NCI-H2227 (cell line): ENCODE measurements around the gene CAMK2N1.
A peak's percentile ranks its signal among the peaks of the same experiment; 100 is the strongest.
"Not testable (repeated sequence)": the region's sequence is repeated elsewhere in the genome, so short reads cannot be mapped to it uniquely, and the experiment has no call there.

ENCODE experiments used
- DNase-seq: peaks from one replicate; lab custom pipeline; 2025; ENCODE audit not compliant: unreplicated experiment; lab: John Stamatoyannopoulos, UW

CAMK2N1 gene

GRCh38 chr1:20496725-20497383 lies 10.8 kb upstream of the CAMK2N1 start:
- not testable (repeated sequence) for DNase-seq

- no peak for DNase-seq
Measured at GRCh38 chr1:20496241-20496661, 10.2 kb upstream of the CAMK2N1 start.

GRCh38 chr1:20495661-20496060 lies 9.7 kb upstream of the CAMK2N1 start:
- DNase-seq = no peak

DNA sequence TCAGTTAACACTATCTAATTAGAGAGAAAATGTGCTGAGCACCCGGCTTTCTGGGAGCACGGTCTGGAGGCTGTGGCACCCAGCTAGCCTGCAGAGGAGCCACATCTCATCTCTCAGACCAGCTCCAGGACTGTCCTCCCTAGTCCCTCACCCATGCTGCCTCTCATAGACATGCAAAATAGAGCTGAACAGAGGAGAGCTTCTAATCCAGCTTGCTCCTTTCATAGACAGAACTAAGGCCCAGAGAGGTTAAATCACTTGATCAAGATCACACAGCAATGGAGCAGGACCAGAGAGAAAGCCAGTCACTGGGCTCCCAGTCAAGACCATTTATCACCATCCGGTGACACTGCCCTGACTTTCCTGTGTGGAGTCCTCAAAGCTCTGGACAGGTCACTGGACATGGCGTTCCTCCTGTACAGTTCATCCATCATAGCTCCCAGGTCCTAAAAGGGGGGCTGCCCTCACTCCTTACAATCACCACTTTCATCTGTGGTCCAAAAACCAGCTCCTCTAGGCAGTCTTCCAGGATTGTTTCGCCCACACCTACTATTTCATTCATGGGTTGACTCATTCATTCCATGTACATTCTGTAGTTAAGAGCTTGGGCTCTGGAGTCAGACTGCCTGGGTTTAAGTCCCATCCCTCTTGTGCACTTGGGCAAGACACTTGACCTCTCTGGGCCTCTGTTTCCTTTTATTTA lies 8.8 kb upstream of the CAMK2N1 start:
- DNase-seq = no peak

GRCh38 chr1:20493839-20494608 lies 8.0 kb upstream of the CAMK2N1 start:
- DNase-seq = peak; percentile 94

- no peak for DNase-seq
Measured at GRCh38 chr1:20493309-20493708, 7.3 kb upstream of the CAMK2N1 start.

DNA sequence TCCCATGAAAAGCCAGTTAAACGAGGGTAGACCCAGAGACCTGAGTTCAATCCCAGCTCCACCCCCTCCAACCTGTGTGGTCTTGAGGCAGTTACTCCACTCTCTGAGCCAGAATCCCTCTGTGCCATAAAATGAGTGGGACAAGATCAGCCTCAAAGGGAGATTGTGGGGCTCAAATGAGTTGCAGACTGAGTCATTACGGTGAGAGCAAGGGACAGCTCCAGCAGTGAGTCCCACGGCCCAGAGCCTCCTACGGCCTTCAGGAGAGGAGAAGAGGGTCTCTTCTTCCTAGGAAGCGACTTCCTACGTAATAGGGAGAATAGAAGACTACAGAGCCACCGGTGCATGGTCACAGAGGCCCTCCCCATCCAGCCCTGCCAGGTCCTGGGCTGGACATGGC lies 6.7 kb upstream of the CAMK2N1 start:
- DNase-seq = no peak

GRCh38 chr1:20491866-20492265 lies 5.9 kb upstream of the CAMK2N1 start:
- DNase-seq = no peak

- no peak for DNase-seq
Measured at GRCh38 chr1:20491178-20491577, 5.2 kb upstream of the CAMK2N1 start.

GRCh38 chr1:20487236-20487590 lies 1.2 kb upstream of the CAMK2N1 start:
- peak; percentile 64 for DNase-seq

DNA sequence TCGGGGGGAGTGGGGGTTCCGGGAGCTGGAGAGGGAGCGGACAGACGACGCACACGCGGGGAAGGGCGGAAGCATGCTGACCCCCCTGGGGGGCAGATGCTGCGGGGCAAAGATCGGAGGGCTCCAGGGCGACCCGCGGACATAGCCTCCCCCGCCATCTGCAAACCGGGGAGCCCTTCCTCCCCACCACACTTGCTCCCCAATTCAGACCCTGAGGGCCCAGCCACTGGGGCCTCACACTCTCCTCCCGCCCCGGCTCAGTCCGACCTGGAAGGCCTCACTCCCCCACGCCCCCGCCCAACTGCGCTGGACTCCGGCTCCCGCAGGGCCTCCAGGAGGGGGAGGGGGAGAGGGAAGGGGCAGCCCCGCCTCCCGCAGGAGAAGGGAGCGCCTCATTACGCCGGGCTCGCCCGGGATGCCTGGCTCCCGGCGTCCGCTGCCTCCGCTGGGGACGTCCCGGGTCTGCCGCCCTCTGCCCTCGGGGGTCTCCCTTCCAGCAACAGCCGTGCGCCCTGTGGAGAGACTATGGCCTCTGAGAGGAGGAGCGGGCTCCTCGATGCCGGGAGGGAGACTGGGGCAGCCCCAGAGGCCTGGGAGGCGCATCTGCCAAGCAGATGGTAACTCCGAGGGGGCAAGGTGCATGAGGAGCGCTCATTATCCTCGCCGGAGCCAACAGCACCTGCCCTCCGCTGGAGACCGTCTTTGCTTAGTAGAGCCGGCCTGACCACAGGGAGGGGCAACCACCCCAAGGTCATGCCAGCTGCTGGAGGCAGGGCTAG lies 636 bp upstream of the CAMK2N1 start:
- DNase-seq = peak; percentile 89

GRCh38 chr1:20484519-20485462 lies 1.2 kb downstream of the CAMK2N1 start:
- peak; percentile 60 for DNase-seq

GRCh38 chr1:20483833-20484518 lies 2.0 kb downstream of the CAMK2N1 start:
- DNase-seq = peak; percentile 54

DNA sequence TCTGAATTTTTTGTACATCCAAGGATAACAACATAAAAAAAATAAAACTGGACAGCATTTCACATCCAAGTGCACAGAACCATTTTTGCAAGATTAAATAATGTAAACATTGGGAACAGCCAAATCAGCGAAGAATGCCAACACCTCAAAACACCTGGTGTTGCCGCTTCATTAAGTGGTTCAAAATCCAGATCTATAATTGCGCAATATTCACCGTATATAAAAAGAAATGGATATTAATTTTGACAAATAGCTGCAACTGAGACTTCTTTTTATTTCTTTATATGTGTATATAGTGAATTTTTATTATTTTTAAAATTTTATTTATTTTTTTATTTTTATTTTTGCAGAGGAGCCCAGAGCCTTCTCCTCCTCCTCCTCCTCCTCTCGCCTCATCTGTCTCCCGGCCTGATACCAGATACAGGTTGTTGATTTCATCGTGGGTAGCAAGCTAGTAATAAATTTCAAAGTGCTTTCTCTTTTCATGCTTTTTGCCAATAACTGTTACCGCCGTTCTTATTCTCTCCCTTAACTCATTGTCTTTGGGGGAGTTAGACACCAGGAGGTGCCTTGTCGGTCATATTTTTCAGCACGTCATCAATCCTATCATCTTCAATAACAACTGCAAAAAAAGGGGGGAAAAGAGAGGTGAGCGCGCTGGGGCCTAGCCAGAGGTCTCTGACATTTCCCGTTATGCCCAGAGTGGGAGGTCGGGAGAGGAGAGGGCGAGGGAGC lies 2.7 kb downstream of the CAMK2N1 start:
- DNase-seq = no peak

- no peak for DNase-seq
Measured at GRCh38 chr1:20481643-20482498, 4.1 kb downstream of the CAMK2N1 start.

DNA sequence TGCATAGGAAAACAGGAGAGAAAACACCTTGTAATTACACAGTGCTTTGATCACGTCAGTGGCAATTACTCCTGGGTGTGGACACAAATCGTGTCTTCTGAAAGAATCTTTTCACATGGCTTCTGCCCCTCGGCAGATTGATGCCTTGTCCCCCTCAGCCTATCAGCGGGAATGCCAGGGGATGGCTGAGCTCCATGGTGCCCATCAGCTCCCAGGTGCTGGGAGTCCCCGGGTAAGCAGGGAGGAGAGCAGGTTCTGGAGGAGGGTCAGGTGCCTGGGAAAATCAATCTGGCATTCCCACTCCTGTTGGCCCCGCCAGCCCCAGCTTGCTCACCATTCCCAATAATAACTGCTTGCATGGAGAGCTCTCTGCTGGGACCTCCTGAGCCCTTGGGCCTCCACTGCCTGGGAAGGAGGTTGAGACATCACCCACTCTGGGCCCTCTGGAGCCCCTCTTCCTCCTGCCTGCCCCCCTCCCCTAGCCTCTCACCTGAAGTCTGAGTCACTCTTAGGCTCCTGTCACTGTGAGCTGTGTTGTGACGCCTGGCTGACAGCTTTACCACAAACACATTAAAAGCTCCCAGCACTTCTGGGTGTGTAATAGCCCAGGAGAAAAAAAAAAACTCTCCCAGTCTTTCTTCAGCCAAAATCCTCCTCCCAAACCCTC lies 4.9 kb downstream of the CAMK2N1 start:
- DNase-seq = peak; percentile 42

- no peak for DNase-seq
Measured at GRCh38 chr1:20480243-20480944, 5.6 kb downstream of the CAMK2N1 start.
